Hippocampal formation (tissue), 2 donors: ENCODE data around the gene AUTS2.

Experiments used
- DNase-seq, 2 donors: peaks; one replicate each; lab custom pipeline; 2025; lab: John Stamatoyannopoulos, UW

The AUTS2 gene

GRCh38 chr7:69789563-69789962 lies 191.3 kb downstream of the AUTS2 start:
- DNase-seq = no peak

- peak; percentile 5 to 39 for DNase-seq
Observed at GRCh38 chr7:69790977-69791724, 192.9 kb downstream of the AUTS2 start.

GRCh38 chr7:69791739-69792138 lies 193.5 kb downstream of the AUTS2 start:
- DNase-seq = no peak

GRCh38 chr7:69795932-69796331 lies 197.7 kb downstream of the AUTS2 start:
- DNase-seq = no peak

- no peak for DNase-seq
Observed at GRCh38 chr7:69796416-69796815, 198.1 kb downstream of the AUTS2 start.

- no peak for DNase-seq
Observed at GRCh38 chr7:69799048-69799697, 200.9 kb downstream of the AUTS2 start.

- DNase-seq = no peak
Observed at GRCh38 chr7:69799990-69800389, 201.7 kb downstream of the AUTS2 start.

- no peak for DNase-seq
Observed at GRCh38 chr7:69800495-69800894, 202.2 kb downstream of the AUTS2 start.

- DNase-seq = no peak
Observed at GRCh38 chr7:69801729-69802682, 203.7 kb downstream of the AUTS2 start.

GRCh38 chr7:69803699-69804516 lies 205.6 kb downstream of the AUTS2 start:
- DNase-seq = no peak

GRCh38 chr7:69804962-69805361 lies 206.7 kb downstream of the AUTS2 start:
- no peak for DNase-seq

- no peak for DNase-seq
Observed at GRCh38 chr7:69808391-69808790, 210.1 kb downstream of the AUTS2 start.

- DNase-seq = no peak
Observed at GRCh38 chr7:69811476-69812308, 213.4 kb downstream of the AUTS2 start.

- no peak for DNase-seq
Observed at GRCh38 chr7:69812756-69813155, 214.5 kb downstream of the AUTS2 start.

GRCh38 chr7:69813637-69814240 lies 215.5 kb downstream of the AUTS2 start:
- DNase-seq = no peak

- peak; percentile 82 to 83 for DNase-seq
Observed at GRCh38 chr7:69814421-69814962, 216.2 kb downstream of the AUTS2 start.

- no peak for DNase-seq
Observed at GRCh38 chr7:69816501-69816900, 218.2 kb downstream of the AUTS2 start.

- no peak for DNase-seq
Observed at GRCh38 chr7:69817121-69817520, 218.8 kb downstream of the AUTS2 start.

- DNase-seq = no peak
Observed at GRCh38 chr7:69817841-69818635, 219.8 kb downstream of the AUTS2 start.
